Activated CD4-positive, CD25-positive, alpha-beta regulatory T cell treated with anti-CD3 and anti-CD28 coated beads, Interleukin-2, amount 50 U/mL, for 72 hours (primary cell): ENCODE measurements around the gene MS4A7.

Experiments
- DNase-seq: peaks from one replicate; pipeline ENCODE4 v3.0.0; 2021

The MS4A7 gene

GRCh38 chr11:60371854-60372253, 6.5 kb upstream of the MS4A7 start:
- DNase-seq = no peak

- DNase-seq = no peak
These were observed 5.6 kb upstream of the MS4A7 start for GRCh38 chr11:60372767-60373166.

DNA sequence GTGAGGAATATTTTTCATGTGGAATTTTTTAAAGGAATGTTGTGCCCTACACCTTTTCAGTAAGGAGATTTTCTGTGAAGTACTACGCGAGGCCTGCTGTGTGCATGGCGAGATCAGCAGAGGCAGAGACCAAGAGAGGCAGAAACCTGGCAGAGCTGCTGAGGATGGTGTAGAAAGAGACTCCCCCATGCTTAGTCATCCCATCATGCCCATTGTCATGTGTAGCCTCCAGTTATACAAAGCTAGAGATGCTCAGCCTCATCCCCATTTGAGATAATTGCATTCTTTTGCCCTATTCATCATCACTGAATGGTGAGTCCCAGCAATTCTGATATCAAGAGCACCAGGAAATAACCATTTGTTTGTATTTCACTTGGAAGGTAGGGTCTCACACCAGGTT, 3.0 kb upstream of the MS4A7 start:
- no peak for DNase-seq

DNA sequence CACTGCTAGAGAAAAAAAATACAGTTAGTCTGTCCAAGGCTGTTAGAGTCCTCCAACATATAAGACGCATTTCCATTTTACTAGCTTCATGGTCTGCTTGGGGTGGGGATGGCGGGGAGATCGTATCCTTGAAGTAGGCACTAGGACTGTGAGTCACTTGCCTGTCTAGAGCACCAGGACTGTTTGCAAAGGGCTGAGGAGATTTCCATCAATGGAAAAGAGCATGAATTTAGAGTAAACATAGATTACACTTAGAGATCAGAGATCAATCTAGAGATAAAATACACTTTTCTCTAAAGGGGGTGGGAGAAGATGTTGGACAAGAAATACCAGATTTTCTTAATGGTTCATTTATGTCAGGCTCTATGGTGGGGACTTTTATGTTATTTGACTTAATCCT, 1.7 kb upstream of the MS4A7 start:
- no peak for DNase-seq

DNA sequence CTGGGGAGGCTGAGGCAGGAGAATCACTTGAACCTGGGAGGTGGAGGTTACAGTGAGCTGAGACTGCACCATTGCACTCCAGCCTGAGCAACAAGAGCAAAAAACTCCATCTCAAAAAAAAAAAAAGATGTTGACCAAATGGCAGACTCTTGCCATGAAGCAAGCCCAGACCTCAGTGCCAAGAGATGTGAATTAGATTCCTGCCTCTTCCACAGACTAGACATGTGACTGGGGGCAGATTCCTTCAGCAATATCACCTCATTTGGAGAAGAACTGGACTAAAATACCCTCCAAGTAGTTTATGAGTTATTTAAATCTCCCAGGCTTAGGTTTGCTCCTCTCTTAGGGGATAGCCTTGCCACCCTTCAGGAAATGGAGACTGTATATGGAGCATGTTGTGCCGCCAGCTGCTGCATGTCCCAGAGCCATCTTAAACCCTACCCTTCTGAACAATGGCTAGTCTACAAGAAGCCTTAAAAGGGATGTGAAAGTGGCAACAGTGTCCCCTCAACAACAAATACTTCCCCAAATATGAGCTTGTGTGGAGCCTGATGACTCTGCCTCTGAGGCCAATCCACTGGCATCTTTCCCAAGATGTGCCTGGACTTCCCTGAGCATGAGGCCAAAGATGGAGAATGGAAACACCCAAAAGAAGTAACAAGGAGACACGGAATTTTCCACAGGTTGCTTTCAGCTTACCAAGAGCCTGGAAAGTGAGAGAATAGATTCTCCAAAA, 763 bp upstream of the MS4A7 start:
- DNase-seq = no peak

DNA sequence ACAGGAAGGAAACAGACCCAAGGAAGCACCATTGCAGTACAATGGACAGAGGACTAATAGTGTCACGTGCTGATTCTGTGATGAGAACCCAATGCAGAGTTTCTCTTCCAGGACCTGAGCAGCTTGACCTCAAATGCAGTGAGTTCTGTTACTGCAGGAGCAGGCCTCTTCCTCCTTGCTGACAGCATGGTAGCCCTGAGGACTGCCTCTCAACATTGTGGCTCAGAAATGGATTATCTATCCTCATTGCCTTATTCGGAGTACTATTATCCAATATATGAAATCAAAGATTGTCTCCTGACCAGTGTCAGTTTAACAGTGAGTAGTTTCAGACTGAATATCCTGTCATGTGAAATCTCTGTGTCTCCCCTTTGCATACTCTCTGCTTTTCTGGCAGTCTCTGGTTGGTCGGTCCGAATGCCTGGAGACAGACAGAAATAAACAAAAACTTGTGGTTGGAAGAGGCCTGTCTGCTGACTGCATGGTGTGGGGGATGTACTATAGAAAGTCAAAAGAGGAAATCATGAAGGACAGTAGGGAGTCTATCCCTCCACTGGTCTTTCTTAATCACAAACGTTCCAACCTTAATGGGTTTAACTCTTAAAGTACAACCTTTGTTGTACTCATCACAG, 11.1 kb downstream of the MS4A7 start:
- no peak for DNase-seq

DNA sequence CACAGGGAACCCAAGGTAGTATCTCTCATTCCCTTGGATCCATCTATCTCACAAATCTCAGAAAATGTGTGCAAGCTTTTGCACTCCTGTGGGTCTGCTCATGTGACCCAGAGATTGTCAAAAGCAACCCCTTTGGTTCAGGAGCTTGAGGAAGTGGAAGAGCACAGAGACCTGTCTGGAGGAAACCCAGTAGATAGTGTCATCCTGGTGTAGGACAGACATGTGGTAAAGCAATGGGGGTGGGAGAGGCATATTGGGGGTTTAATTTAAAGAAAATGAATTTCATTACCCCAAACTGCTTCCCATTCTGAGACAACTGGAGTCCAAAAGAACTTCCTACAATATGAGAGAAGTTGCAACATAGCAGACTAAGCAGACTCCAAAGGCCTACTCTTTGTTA, 12.1 kb downstream of the MS4A7 start:
- no peak for DNase-seq

DNA sequence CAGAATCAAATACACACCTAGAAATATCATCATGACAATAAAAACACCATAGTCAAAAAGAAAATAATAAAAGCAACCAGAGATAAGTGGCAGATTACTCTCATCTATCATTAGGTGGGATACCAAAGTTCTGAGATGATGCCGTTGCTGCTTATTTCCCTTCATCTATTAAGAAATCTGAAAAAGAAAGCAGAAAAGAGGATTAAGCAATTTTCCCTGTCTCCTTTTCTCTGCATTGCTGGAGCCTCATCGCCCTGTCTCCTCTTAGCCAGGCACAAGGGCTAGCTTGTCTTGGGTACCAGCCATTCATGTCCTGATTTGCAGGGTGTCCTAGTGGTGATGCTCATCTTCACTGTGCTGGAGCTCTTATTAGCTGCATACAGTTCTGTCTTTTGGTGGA, 14.0 kb downstream of the MS4A7 start:
- DNase-seq = no peak

GRCh38 chr11:60393016-60393415, 14.7 kb downstream of the MS4A7 start:
- no peak for DNase-seq

GRCh38 chr11:60394666-60395380, 16.5 kb downstream of the MS4A7 start:
- DNase-seq = no peak

- DNase-seq = no peak
These were observed 18.1 kb downstream of the MS4A7 start, which contains the start of gene MS4A14 for GRCh38 chr11:60396382-60396781. TSS of gene MS4A14 (plus strand) at chr11:60396459. CDS start at chr11:60396579, 120 bp downstream.

DNA sequence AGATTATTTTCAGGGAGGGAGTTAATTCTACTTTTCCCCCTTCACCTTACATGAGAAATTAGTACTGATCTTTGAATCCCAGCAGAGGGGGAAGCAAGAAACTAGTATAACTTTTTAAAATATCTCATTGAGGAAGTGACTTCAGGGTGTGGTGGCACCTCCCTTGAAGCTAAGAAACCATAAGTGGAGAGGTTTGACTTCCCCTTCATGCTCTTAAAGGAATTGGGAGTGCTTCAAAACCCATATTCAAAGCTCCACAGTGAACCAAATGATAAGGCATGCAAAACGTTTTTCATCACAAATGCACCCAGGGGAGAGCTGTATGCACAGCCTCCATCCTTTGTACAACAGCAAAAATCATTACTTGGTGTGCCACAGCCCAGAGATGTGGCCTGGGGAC, 18.5 kb downstream of the MS4A7 start:
- DNase-seq = no peak

DNA sequence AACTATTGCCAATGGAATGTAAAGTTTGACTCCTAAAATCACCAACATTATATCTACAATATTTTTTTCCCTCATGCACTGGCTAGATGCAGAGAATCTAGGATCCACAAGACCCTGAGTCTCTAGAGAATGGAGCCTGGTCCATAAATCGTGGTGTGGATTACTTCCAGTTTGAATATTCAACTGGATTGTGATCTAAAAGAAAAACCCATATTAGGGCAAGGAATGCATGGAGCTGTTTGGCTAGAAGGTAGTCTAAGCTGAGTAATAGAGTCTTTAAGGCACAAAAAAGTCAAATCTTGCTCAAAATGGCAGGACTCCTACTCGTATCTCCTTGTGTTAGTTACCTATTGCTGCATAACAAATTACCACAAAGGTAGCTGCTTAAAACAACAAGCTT, 41.7 kb downstream of the MS4A7 start:
- no peak for DNase-seq

GRCh38 chr11:60422609-60423008, 44.3 kb downstream of the MS4A7 start:
- DNase-seq = no peak

DNA sequence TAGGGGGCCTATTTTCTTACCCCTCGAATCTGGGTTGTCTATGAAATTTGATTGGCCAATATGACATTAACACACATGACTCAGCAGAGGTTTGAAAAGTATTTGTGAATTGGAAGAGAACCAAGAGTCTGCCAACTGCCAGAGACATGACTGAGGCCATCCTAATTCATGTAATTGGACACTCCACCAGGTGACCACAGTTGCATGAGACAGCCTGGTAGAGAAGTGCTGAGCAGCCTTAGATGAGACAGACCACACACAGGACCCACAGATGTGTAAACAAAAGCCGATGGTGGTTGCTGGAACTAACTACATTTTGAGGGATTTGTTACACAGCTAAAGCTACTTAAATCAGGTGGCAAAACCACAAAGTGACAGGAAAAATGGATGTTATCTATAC, 50.2 kb downstream of the MS4A7 start:
- no peak for DNase-seq

- DNase-seq = no peak
These were observed 50.9 kb downstream of the MS4A7 start, which contains the start of gene MS4A5 for GRCh38 chr11:60429272-60429671. TSS of gene MS4A5 (plus strand) at chr11:60429572. CDS start at chr11:60429675, 103 bp downstream.

- DNase-seq = no peak
These were observed 52.9 kb downstream of the MS4A7 start for GRCh38 chr11:60431251-60431650.

DNA sequence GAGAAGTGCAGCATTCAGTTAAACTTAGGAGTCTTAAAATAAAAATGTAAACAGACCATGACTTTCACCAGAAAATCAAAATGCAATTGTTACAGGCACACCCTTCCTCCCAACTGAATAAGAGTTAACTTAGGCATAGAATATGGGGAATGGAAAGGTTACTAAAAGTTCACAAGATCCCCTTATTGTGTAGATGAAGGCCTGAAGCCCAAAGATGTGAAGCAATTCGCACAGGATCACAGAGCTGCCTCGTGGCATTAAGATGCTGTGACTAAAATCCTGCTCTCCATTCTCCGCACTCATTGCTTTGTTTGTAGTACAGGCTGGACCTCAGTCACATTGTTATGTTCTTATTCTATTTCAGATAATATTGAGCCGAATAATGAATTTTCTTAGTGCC, 55.1 kb downstream of the MS4A7 start:
- no peak for DNase-seq
